Measurements from ENCODE around the gene KHDC4.
A peak's percentile ranks its signal among the peaks of the same experiment; 100 is the strongest.

KHDC4 gene

GRCh38 chr1:155968670-155969069 lies 34.5 kb upstream of the KHDC4 start:
- DNase-seq: no peak

- no peak for DNase-seq
Observed at GRCh38 chr1:155968051-155968400, 33.8 kb upstream of the KHDC4 start.

- DNase-seq: no peak
Observed at GRCh38 chr1:155967341-155968050, 33.3 kb upstream of the KHDC4 start.

GRCh38 chr1:155966750-155967149 lies 32.5 kb upstream of the KHDC4 start:
- no peak for DNase-seq

- DNase-seq: no peak
Observed at GRCh38 chr1:155966135-155966534, 31.9 kb upstream of the KHDC4 start.

GRCh38 chr1:155964193-155964592 lies 30.0 kb upstream of the KHDC4 start:
- no peak for DNase-seq

- DNase-seq: no peak
Observed at GRCh38 chr1:155962599-155963211, 28.5 kb upstream of the KHDC4 start.

- no peak for DNase-seq
Observed at GRCh38 chr1:155961937-155962336, 27.7 kb upstream of the KHDC4 start.

GRCh38 chr1:155960081-155960745 lies 26.0 kb upstream of the KHDC4 start:
- DNase-seq: no peak

- no peak for DNase-seq
Observed at GRCh38 chr1:155957411-155957915, 23.2 kb upstream of the KHDC4 start.

GRCh38 chr1:155954645-155955044 lies 20.4 kb upstream of the KHDC4 start:
- no peak for DNase-seq

GRCh38 chr1:155952505-155952890 lies 18.3 kb upstream of the KHDC4 start:
- no peak for DNase-seq

GRCh38 chr1:155951753-155952504 lies 17.7 kb upstream of the KHDC4 start:
- DNase-seq: no peak

GRCh38 chr1:155950829-155951228 lies 16.6 kb upstream of the KHDC4 start:
- DNase-seq: no peak

- no peak for DNase-seq
Observed at GRCh38 chr1:155947741-155948140, 13.5 kb upstream of the KHDC4 start.

GRCh38 chr1:155947292-155947691 lies 13.1 kb upstream of the KHDC4 start:
- no peak for DNase-seq

GRCh38 chr1:155946633-155947219 lies 12.5 kb upstream of the KHDC4 start:
- DNase-seq: no peak

- DNase-seq: peak; percentile 46
Observed at GRCh38 chr1:155944444-155944799, 10.2 kb upstream of the KHDC4 start.

GRCh38 chr1:155942578-155943141 lies 8.4 kb upstream of the KHDC4 start:
- no peak for DNase-seq

- DNase-seq: no peak
Observed at GRCh38 chr1:155941845-155942531, 7.8 kb upstream of the KHDC4 start.

GRCh38 chr1:155940993-155941844 lies 7.0 kb upstream of the KHDC4 start, which contains the start of gene RXFP4:
Gene RXFP4, plus strand, starts transcription at chr1:155941638. Its CDS starts 72 bp downstream, at chr1:155941710.
- no peak for DNase-seq

Measured in NCI-H146 (cell line).